Activated CD4-positive, alpha-beta T cell treated with anti-CD3 and anti-CD28 coated beads, Interleukin-10, Interleukin-2, amounts not matched to agents 100 ng/mL and 50 ng/mL, durations not matched to agents 16 hours and 8 hours (primary cell): ENCODE data around the gene SLC8A1.

Experiments used
- DNase-seq: peaks from one replicate; pipeline ENCODE4 v3.0.0-alpha.2; 2020

Gene SLC8A1

GRCh38 chr2:40348038-40348437 is 103.9 kb downstream of the SLC8A1 start:
- no peak for DNase-seq

GRCh38 chr2:40346535-40347354 is 105.1 kb downstream of the SLC8A1 start:
- DNase-seq, result no peak

GRCh38 chr2:40344364-40344763 is 107.5 kb downstream of the SLC8A1 start:
- no peak for DNase-seq

- no peak for DNase-seq
Observed at GRCh38 chr2:40343902-40344301, 108.0 kb downstream of the SLC8A1 start.

- no peak for DNase-seq
Observed at GRCh38 chr2:40341198-40341597, 110.7 kb downstream of the SLC8A1 start.

GRCh38 chr2:40339026-40339425 is 112.9 kb downstream of the SLC8A1 start:
- DNase-seq, result no peak

- DNase-seq, result no peak
Observed at GRCh38 chr2:40332191-40332826, 119.6 kb downstream of the SLC8A1 start.

GRCh38 chr2:40330096-40330495 is 121.8 kb downstream of the SLC8A1 start:
- DNase-seq, result no peak

GRCh38 chr2:40329739-40330030 is 122.2 kb downstream of the SLC8A1 start:
- DNase-seq, result no peak

- no peak for DNase-seq
Observed at GRCh38 chr2:40325116-40325515, 126.8 kb downstream of the SLC8A1 start.

- no peak for DNase-seq
Observed at GRCh38 chr2:40324656-40325055, 127.2 kb downstream of the SLC8A1 start.

GRCh38 chr2:40321822-40322221 is 130.1 kb downstream of the SLC8A1 start:
- DNase-seq, result no peak

GRCh38 chr2:40321016-40321623 is 130.8 kb downstream of the SLC8A1 start:
- DNase-seq, result no peak

GRCh38 chr2:40318921-40319320 is 133.0 kb downstream of the SLC8A1 start:
- no peak for DNase-seq

GRCh38 chr2:40317761-40318160 is 134.1 kb downstream of the SLC8A1 start:
- DNase-seq, result no peak

GRCh38 chr2:40317046-40317445 is 134.8 kb downstream of the SLC8A1 start:
- no peak for DNase-seq

- DNase-seq, result no peak
Observed at GRCh38 chr2:40316620-40317019, 135.3 kb downstream of the SLC8A1 start.

GRCh38 chr2:40315683-40316082 is 136.2 kb downstream of the SLC8A1 start:
- no peak for DNase-seq

GRCh38 chr2:40311026-40311425 is 140.9 kb downstream of the SLC8A1 start:
- no peak for DNase-seq

GRCh38 chr2:40310303-40310702 is 141.6 kb downstream of the SLC8A1 start:
- no peak for DNase-seq

GRCh38 chr2:40304340-40304739 is 147.6 kb downstream of the SLC8A1 start:
- DNase-seq, result no peak

- DNase-seq, result no peak
Observed at GRCh38 chr2:40303746-40304145, 148.1 kb downstream of the SLC8A1 start.

GRCh38 chr2:40302751-40303325 is 149.1 kb downstream of the SLC8A1 start:
- DNase-seq, result no peak

- DNase-seq, result no peak
Observed at GRCh38 chr2:40300391-40300790, 151.5 kb downstream of the SLC8A1 start.
